ENCODE results near the gene ANKRD29. TPM values are rescaled to one million over a fixed set of nuclear protein-coding genes. Genes with fewer than 3 reads are reported as not detected.
A peak's percentile ranks its signal among the peaks of the same experiment; 100 is the strongest.

ANKRD29 gene
- total and polyA plus RNA-seq, 7 donors = 2.5 to 31.0 (median 4.2) TPM

DNA sequence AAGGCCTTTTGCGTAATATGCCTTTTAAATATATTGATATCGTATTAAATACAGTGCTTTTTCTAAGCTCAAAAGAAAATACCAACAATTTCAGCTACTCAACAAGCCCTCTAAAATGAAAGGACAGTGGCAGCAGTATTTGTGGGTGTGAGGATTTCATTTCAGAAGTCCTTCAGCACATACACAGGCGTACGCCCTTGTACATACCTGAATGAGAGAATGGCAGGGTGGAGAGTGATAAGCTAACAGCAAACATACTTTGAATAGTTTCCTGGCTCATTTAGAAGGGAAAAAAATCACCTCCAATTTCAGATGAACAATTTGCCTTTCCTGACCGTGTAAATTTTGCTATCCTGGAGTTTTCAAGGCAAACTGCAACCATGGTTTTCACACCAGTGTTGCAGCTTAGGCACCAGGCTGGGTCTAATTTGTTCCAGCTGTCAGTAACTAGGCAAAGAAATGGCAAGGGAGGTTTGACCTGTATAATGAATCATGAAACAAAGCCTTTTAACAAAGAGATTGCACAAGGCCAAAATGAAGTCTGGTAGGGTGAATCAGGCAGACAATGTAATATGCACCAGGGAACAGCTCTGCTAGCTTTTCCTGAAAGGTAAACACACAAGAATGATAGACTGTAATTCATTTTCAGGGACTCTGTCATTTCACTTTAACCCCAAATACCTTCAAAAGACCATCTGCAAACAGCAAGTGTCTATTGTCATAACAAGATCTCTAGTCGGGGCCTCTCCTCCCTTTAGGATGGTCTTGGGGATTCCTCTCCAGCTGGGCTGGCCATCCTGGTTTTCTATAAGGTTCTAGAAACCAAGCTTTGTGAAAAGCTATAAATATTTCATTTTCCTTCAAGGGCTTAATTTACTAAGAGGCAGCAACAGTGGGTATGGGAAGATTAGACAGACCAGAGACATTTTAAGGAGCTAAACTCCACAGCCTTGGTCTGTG, 11.5 kb downstream of the ANKRD29 start:
- Histone ChIP-seq H3K4me3 (no peak overlapping the region), H3K27me3 (no peaks in the 10 kb centered on the region), H3K27ac (no peak overlapping the region), H3K36me3 (no peaks in the 10 kb centered on the region), H3K4me1 (no peaks in the 10 kb centered on the region), H3K9me3 (no peaks in the 10 kb centered on the region)
- no peak for DNase-seq
- intact Hi-C loops (cut with DNase I) = no loop called here
- TF ChIP-seq EP300 (IDR thresholded peaks at IDR 0.05) (no peak), POLR2A (IDR thresholded peaks at IDR 0.05) (no peak), POLR2AphosphoS5 (IDR thresholded peaks at IDR 0.05) (no peak)
- TF ChIP-seq, protein P1, sequence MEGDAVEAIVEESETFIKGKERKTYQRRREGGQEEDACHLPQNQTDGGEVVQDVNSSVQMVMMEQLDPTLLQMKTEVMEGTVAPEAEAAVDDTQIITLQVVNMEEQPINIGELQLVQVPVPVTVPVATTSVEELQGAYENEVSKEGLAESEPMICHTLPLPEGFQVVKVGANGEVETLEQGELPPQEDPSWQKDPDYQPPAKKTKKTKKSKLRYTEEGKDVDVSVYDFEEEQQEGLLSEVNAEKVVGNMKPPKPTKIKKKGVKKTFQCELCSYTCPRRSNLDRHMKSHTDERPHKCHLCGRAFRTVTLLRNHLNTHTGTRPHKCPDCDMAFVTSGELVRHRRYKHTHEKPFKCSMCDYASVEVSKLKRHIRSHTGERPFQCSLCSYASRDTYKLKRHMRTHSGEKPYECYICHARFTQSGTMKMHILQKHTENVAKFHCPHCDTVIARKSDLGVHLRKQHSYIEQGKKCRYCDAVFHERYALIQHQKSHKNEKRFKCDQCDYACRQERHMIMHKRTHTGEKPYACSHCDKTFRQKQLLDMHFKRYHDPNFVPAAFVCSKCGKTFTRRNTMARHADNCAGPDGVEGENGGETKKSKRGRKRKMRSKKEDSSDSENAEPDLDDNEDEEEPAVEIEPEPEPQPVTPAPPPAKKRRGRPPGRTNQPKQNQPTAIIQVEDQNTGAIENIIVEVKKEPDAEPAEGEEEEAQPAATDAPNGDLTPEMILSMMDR (IDR thresholded peaks at IDR 0.05) = no peak
- 51 to 73% methylated on average over 6 of the region's 6 CpGs for WGBS, 2 donors

GRCh38 chr18:23648940-23649607, 13.6 kb downstream of the ANKRD29 start:
- TF ChIP-seq POLR2AphosphoS5 (IDR thresholded peaks at IDR 0.05) (no peak), EP300 (IDR thresholded peaks at IDR 0.05) (no peak), POLR2A (IDR thresholded peaks at IDR 0.05) (no peak)
- TF ChIP-seq, protein P1 (IDR thresholded peaks at IDR 0.05) = no peak
- H3K27ac ChIP-seq = peak overlapping the region in 1 of 4 donors; percentile 14
- no peaks in the 10 kb centered on the region for H3K9me3 ChIP-seq
- H3K36me3 ChIP-seq = no peaks in the 10 kb centered on the region
- WGBS, 2 donors = 77 to 90% methylated on average over 8 of the region's 8 CpGs
- no peaks in the 10 kb centered on the region for H3K27me3 ChIP-seq
- H3K4me3 ChIP-seq = no peak overlapping the region
- intact Hi-C loops (cut with DNase I) = no loop called here
- DNase-seq = no peak
- H3K4me1 ChIP-seq = no peaks in the 10 kb centered on the region

- Histone ChIP-seq H3K27ac (no peak overlapping the region), H3K4me1 (no peaks in the 10 kb centered on the region), H3K27me3 (no peaks in the 10 kb centered on the region), H3K36me3 (no peaks in the 10 kb centered on the region), H3K4me3 (no peak overlapping the region), H3K9me3 (no peaks in the 10 kb centered on the region)
- no peak for DNase-seq
- intact Hi-C loops (cut with DNase I) = no loop called here
- TF ChIP-seq POLR2A (IDR thresholded peaks at IDR 0.05) (no peak), EP300 (IDR thresholded peaks at IDR 0.05) (no peak), POLR2AphosphoS5 (IDR thresholded peaks at IDR 0.05) (no peak)
- TF ChIP-seq, protein P1 (IDR thresholded peaks at IDR 0.05) = no peak
- WGBS, 2 donors = 87 to 95% methylated on average over 3 of the region's 3 CpGs
Measured at GRCh38 chr18:23648456-23648855, 14.3 kb downstream of the ANKRD29 start.

DNA sequence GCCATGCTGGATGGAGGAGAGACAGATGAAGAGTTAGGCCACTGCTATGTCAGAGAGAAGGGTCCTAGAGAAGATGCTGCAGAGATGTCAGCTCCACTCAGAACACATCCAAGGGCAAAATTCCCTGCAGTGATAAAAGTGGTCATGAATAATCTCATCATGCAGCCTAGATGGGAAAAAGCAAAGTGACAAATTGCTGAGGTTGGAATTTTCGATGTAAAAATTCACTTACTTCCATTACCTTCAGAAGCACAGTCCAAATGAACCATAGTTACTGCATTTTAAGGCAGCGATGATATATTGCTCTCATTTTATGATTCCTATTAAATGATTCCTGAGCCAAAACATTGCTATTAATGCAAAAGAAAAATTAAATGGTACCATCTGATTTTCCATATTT, 16.4 kb downstream of the ANKRD29 start:
- no peaks in the 10 kb centered on the region for H3K27me3 ChIP-seq
- H3K4me1 ChIP-seq = no peaks in the 10 kb centered on the region
- no peak for DNase-seq
- H3K36me3 ChIP-seq = no peaks in the 10 kb centered on the region
- intact Hi-C loops (cut with DNase I) = no loop called here
- no peaks in the 10 kb centered on the region for H3K9me3 ChIP-seq
- H3K27ac ChIP-seq = no peak overlapping the region
- TF ChIP-seq EP300 (IDR thresholded peaks at IDR 0.05) = no peak
- TF ChIP-seq POLR2AphosphoS5 (IDR thresholded peaks at IDR 0.05) = no peak
- TF ChIP-seq, protein P1 (IDR thresholded peaks at IDR 0.05) = no peak
- TF ChIP-seq POLR2A (IDR thresholded peaks at IDR 0.05) = no peak
- no peak overlapping the region for H3K4me3 ChIP-seq
- WGBS, 2 donors = 86 to 91% methylated on average over 2 of the region's 2 CpGs

Measured in sigmoid colon (tissue), 7 donors.